GM19043 (cell line): Measurements from ENCODE around the gene PAK1IP1.
A peak's percentile ranks its signal among the peaks of the same experiment; 100 is the strongest.
"Not testable (repeated sequence)": the region's sequence is repeated elsewhere in the genome, so short reads cannot be mapped to it uniquely, and the experiment has no call there.

Source experiments
- ATAC-seq: cut with Tn5 transposase; IDR thresholded peaks from one replicate; pipeline ENCODE4 v1.9.1; 2021; ENCODE audit warnings: low read depth; ENCODE audit not compliant: unreplicated experiment

Gene PAK1IP1

GRCh38 chr6:10740061-10740460, 45.3 kb downstream of the PAK1IP1 start:
- no peak for ATAC-seq

GRCh38 chr6:10741643-10742042, 46.9 kb downstream of the PAK1IP1 start:
- not testable (repeated sequence) for ATAC-seq

GRCh38 chr6:10742251-10742650, 47.5 kb downstream of the PAK1IP1 start:
- no peak for ATAC-seq

DNA sequence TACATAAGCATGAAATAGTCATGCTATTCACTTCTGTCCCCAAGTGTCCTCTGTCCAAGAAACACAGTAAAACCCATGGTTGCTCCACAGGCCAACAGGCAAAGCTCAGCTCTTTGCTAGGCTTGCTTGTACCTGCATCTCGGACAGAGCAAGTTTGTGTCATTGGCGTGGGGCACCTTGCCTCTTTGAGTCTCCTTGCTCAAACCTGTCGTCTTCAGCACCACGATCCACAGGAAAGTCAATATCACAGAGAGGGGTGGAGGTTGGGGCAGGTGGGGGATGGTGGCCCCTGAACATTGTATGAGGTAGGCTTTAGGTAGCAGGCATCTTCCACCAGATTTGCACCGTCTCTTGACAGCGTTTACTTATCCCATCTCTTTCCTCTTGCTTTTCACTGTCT, 48.7 kb downstream of the PAK1IP1 start:
- ATAC-seq, result no peak

DNA sequence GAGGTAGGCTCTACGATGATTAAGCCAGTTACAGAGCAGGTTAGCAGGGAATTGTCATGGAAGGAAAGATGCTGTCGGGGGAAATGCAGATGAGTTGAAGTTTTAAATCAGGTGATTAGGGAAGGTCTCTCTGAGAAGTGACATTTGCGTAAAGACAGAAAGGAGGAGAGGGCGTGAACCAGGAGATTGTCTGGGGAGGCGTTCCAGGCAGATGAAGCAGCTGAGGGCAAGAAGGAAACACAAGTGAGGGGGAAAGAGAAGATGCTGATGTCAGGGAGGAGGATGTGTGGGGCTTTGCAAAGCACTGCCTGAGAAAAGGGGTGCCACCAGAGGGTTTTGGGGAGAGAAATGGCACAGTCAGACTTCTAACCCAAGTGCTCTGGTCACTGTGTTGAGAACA, 50.3 kb downstream of the PAK1IP1 start:
- ATAC-seq, result no peak

GRCh38 chr6:10746915-10747250, 52.1 kb downstream of the PAK1IP1 start:
- no peak for ATAC-seq

DNA sequence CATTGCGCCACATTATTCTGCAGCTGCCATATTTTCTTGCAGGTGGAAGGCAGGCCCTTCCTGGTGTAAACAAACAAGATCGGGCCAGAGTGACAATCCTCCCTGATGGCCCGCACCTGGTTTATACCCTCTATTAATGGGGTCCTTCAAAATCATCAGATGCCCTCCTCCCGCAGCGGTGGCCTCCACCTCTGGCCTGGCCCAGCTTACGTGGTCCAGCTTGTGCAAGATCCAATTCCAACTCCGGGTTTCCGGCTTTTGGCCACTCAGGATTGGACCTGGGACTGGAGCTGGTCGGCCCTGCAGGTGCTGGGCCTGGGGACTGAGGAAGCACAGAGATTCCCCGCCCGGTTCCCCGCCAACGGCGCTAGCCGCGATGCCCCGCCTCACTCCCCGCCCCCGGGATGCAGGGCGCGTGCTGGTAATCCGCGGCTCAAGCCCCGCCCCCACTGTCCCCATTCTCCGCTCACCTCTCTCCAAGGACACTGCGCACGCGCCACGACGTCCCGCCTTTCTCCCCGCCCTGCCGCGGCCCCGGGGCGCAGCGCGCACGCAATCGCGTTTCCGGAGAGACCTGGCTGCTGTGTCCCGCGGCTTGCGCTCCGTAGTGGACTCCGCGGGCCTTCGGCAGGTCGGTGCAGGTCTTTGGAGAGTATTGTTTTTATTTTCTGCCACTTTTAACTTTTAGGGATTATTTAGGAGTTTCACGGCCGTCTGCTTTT, 52.6 kb downstream of the PAK1IP1 start, which contains the start of gene TMEM14B:
Gene TMEM14B, plus strand, starts transcription at position 555 of the 722 bp plus-strand sequence. CDS start 1,441 bp downstream, outside the sequence.
- ATAC-seq, result peak; percentile 97

DNA sequence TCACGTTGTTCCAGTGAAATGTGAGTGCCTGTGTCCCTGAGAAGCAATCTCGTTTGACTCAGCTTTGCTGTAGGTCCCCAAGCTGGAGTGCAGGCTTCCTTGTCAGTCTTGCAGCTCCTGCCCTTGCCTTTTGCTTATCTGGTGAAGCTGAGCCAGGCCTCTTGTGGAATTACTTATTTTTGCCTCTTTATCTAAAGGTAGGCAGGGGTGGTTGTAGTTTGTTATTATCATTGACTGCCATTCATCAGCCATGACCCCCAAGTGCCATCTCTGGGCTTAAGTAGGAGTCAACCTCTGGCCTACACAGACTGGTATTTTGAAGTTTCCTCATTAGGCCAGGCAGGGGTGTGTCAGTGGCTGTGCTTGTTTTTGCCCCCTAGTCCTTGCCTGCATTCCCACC, 55.0 kb downstream of the PAK1IP1 start:
- ATAC-seq, result no peak

GRCh38 chr6:10750568-10750967, 55.8 kb downstream of the PAK1IP1 start:
- ATAC-seq, result not testable (repeated sequence)

GRCh38 chr6:10751757-10752156, 57.0 kb downstream of the PAK1IP1 start:
- ATAC-seq, result not testable (repeated sequence)

- ATAC-seq, result no peak
Measured at GRCh38 chr6:10756085-10756484, 61.3 kb downstream of the PAK1IP1 start.
